Mesothelial cell of epicardium (in vitro differentiated cells): ENCODE data around the gene ORC3. TPM values are rescaled to one million over a fixed set of nuclear protein-coding genes. Genes with fewer than 3 reads are reported as not detected.

Source experiments
- DNase-seq, 2 experiments: peaks; one replicate each; pipeline ENCODE4 v3.0.0; 2021; ENCODE audit warnings: low spot score in 2 of 2; ENCODE audit not compliant: unreplicated experiment in 2 of 2
- H3K27ac Mint-ChIP-seq: 2 replicates; pipeline ENCODE4 v1.8.0; 2021; ENCODE audit warnings: mixed read lengths
- H3K27me3 Mint-ChIP-seq: 2 replicates; pipeline ENCODE4 v1.8.0; 2021; ENCODE audit warnings: low read depth, mixed read lengths
- H3K36me3 Mint-ChIP-seq: 2 replicates; pipeline ENCODE4 v1.8.0; 2021; ENCODE audit warnings: mixed read lengths
- H3K4me1 Mint-ChIP-seq: 2 replicates; pipeline ENCODE4 v1.8.0; 2021; ENCODE audit warnings: mixed read lengths
- H3K4me3 Mint-ChIP-seq: 2 replicates; pipeline ENCODE4 v1.8.0; 2021; ENCODE audit warnings: mild to moderate bottlenecking, moderate library complexity, mixed read lengths
- H3K9me3 Mint-ChIP-seq: 2 replicates; pipeline ENCODE4 v1.8.0; 2021; ENCODE audit warnings: mixed read lengths
- CTCF ChIP-seq: fragments of 200-600 bp; sonication (generic); IDR thresholded peaks from one replicate; pipeline ENCODE4 v1.5.0; 2021; ENCODE audit warnings: antibody characterized with exemption; ENCODE audit not compliant: unreplicated experiment
- total RNA-seq: library from RNA; stranded (reverse); gene quantifications from 3 replicates; pipeline ENCODE4 v1.2.1, GENCODE V29; 2021

ORC3 gene
- total RNA-seq, 1 donor from 2014 or later = 28.0 TPM

- Mint-ChIP-seq H3K9me3 (no peaks in the 10 kb centered on the region), H3K27ac (no peak overlapping the region), H3K36me3 (peaks cover 18% of the 10 kb centered on the region), H3K27me3 (no peaks in the 10 kb centered on the region), H3K4me3 (no peak overlapping the region), H3K4me1 (peaks cover 6% of the 10 kb centered on the region)
- TF ChIP-seq CTCF = no peak
- DNase-seq = no peak
These were observed 70.4 kb downstream of the ORC3 start for GRCh38 chr6:87660226-87660911.

GRCh38 chr6:87661016-87661415, 71.1 kb downstream of the ORC3 start:
- Mint-ChIP-seq H3K27ac (no peak overlapping the region), H3K27me3 (no peaks in the 10 kb centered on the region), H3K36me3 (peaks cover 18% of the 10 kb centered on the region), H3K9me3 (no peaks in the 10 kb centered on the region), H3K4me3 (no peak overlapping the region), H3K4me1 (peaks cover 6% of the 10 kb centered on the region)
- no peak for TF ChIP-seq CTCF
- DNase-seq = no peak

GRCh38 chr6:87661503-87661902, 71.6 kb downstream of the ORC3 start:
- Mint-ChIP-seq H3K9me3 (no peaks in the 10 kb centered on the region), H3K4me1 (peaks cover 6% of the 10 kb centered on the region), H3K27ac (no peak overlapping the region), H3K4me3 (no peak overlapping the region), H3K36me3 (peaks cover 18% of the 10 kb centered on the region), H3K27me3 (no peaks in the 10 kb centered on the region)
- no peak for DNase-seq
- TF ChIP-seq CTCF = no peak

GRCh38 chr6:87663434-87663833, 73.5 kb downstream of the ORC3 start:
- peaks cover 20% of the 10 kb centered on the region for H3K36me3 Mint-ChIP-seq
- H3K4me3 Mint-ChIP-seq = no peak overlapping the region
- H3K4me1 Mint-ChIP-seq = peaks cover 4% of the 10 kb centered on the region
- H3K27ac Mint-ChIP-seq = peak overlapping the region; percentile 70
- H3K27me3 Mint-ChIP-seq = no peaks in the 10 kb centered on the region
- no peaks in the 10 kb centered on the region for H3K9me3 Mint-ChIP-seq
- no peak for TF ChIP-seq CTCF
- no peak for DNase-seq

- H3K9me3 Mint-ChIP-seq = no peaks in the 10 kb centered on the region
- no peak for TF ChIP-seq CTCF
- H3K4me3 Mint-ChIP-seq = no peak overlapping the region
- no peaks in the 10 kb centered on the region for H3K4me1 Mint-ChIP-seq
- H3K27ac Mint-ChIP-seq = no peak overlapping the region
- H3K36me3 Mint-ChIP-seq = peaks cover 17% of the 10 kb centered on the region
- DNase-seq = no peak
- H3K27me3 Mint-ChIP-seq = no peaks in the 10 kb centered on the region
These were observed 75.1 kb downstream of the ORC3 start for GRCh38 chr6:87664921-87665485.
